Parathyroid adenoma (tissue), 2 donors: Measurements from ENCODE around the gene LIFR.
A peak's percentile ranks its signal among the peaks of the same experiment; 100 is the strongest.

Source experiments
- H2AFZ ChIP-seq: fragments of 300-600 bp; sonication (generic); one replicate; pipeline ENCODE4 v1.7.0; 2017; ENCODE audit warnings: antibody characterized with exemption, mild to moderate bottlenecking
- H3K27ac ChIP-seq: fragments of 300-600 bp; sonication (generic); one replicate; pipeline ENCODE4 v1.7.0; 2017
- H3K27me3 ChIP-seq: fragments of 300-600 bp; sonication (generic); one replicate; pipeline ENCODE4 v1.7.0; 2017; ENCODE audit warnings: low read length; ENCODE audit not compliant: control insufficient read depth, insufficient read depth
- H3K36me3 ChIP-seq: fragments of 300-600 bp; sonication (generic); one replicate; pipeline ENCODE4 v1.7.0; 2017; ENCODE audit warnings: low read length; ENCODE audit not compliant: control insufficient read depth, insufficient read depth
- H3K4me1 ChIP-seq: fragments of 300-600 bp; sonication (generic); one replicate; pipeline ENCODE4 v1.7.0; 2017; ENCODE audit warnings: control low read depth
- H3K4me2 ChIP-seq: fragments of 300-600 bp; sonication (generic); one replicate; pipeline ENCODE4 v1.7.0; 2017; ENCODE audit warnings: low read length
- H3K4me3 ChIP-seq: fragments of 300-600 bp; sonication (generic); one replicate; pipeline ENCODE4 v1.7.0; 2017; ENCODE audit warnings: low read depth, low read length
- H3K79me2 ChIP-seq: fragments of 300-600 bp; sonication (generic); one replicate; pipeline ENCODE4 v1.7.0; 2017; ENCODE audit warnings: control low read depth
- H3K9ac ChIP-seq: fragments of 300-600 bp; sonication (generic); one replicate; pipeline ENCODE4 v1.7.0; 2017; ENCODE audit warnings: mild to moderate bottlenecking
- H3K9me3 ChIP-seq: fragments of 300-600 bp; sonication (generic); one replicate; pipeline ENCODE4 v1.7.0; 2017; ENCODE audit warnings: low read length; ENCODE audit not compliant: control insufficient read depth
- TF ChIP-seq, protein P1 (sequence below): fragments of 300-600 bp; sonication (generic); IDR thresholded peaks from one replicate; pipeline ENCODE4 v1.7.0; 2017; ENCODE audit warnings: antibody characterized with exemption, mild to moderate bottlenecking
- donor health status: primary hyperparathyroidism.

Gene LIFR

DNA sequence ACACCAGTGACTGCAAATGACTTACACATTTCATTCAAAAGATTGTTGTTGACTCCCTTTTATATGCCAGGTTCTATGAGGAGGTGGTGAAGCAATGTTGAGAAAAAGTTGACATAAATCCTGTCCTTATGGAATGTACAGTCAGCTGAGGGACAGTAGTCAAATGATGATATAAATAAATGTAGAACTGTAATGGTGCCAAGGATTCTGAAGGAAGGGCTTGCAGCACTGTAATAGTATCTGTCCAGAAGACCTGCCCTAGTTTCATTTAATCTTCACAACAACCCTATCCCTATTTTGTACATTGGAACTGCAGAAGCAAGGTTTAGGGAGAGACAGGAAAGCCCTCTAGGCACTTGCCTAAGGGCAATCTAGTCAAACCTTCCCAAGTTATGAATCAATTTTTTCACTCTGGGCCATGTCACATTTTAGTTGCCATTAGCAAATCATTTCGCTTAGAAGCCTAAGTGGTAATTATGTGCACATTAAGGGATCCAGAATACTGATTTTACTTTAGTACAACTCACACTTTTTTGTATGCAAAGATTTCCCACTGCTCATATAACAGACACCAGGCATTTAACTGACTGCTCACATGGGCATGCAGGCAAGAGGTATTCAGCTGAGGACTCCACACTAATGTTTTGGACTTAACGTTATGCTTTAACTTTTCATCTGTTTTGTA, 34.5 kb upstream of the LIFR start:
- Histone ChIP-seq H3K79me2 (no peaks in the 10 kb centered on the region), H3K27ac (no peak overlapping the region), H3K4me1 (no peaks in the 10 kb centered on the region), H2AFZ (no peak overlapping the region), H3K9me3 (no peaks in the 10 kb centered on the region), H3K36me3 (no peaks in the 10 kb centered on the region), H3K9ac (no peak overlapping the region), H3K27me3 (no peaks in the 10 kb centered on the region), H3K4me2 (no peak overlapping the region), H3K4me3 (no peak overlapping the region)
- TF ChIP-seq, protein P1, sequence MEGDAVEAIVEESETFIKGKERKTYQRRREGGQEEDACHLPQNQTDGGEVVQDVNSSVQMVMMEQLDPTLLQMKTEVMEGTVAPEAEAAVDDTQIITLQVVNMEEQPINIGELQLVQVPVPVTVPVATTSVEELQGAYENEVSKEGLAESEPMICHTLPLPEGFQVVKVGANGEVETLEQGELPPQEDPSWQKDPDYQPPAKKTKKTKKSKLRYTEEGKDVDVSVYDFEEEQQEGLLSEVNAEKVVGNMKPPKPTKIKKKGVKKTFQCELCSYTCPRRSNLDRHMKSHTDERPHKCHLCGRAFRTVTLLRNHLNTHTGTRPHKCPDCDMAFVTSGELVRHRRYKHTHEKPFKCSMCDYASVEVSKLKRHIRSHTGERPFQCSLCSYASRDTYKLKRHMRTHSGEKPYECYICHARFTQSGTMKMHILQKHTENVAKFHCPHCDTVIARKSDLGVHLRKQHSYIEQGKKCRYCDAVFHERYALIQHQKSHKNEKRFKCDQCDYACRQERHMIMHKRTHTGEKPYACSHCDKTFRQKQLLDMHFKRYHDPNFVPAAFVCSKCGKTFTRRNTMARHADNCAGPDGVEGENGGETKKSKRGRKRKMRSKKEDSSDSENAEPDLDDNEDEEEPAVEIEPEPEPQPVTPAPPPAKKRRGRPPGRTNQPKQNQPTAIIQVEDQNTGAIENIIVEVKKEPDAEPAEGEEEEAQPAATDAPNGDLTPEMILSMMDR = no peak

DNA sequence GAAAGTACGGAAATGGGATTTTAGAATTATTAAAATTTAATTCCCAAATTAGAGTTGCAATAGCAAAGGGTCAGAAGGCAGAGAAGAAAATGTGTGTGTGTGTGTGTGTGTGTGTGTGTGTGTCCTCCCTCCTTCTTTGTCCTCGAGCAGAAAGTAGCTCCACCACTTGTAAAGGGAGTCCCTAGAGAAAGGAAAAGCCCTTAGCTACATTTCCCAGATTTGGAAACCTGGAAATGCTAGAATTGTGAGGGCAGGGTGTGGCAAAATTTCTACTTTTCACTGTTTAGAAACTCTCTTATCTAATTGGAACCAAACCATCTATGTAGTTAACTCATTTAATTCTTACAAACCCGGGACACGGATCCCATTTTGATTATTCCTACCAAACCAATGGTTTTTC, 33.2 kb upstream of the LIFR start:
- H3K9ac ChIP-seq = no peak overlapping the region
- H3K27ac ChIP-seq = peak overlapping the region; percentile 27

DNA sequence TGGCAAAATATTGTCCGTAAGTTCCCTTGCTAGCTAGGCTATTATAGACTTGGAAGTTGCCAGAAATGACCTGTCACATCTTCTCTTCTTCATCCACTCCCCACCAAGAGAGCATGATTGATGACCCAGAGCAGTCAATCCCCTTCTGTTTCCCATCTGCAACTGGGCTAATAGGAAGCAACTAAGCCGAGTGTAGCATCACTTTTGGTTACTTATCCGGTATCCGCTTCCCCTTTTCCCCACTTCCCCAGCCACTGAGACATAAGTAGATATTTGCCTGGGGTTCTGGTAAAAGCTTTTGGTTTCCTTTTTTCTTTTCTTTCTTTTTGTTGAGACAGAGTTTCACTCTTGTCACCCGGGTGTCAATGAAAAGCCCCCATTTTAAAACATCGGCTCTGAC, 29.4 kb upstream of the LIFR start:
- Histone ChIP-seq H3K9me3 (no peaks in the 10 kb centered on the region), H3K27me3 (no peaks in the 10 kb centered on the region), H2AFZ (no peak overlapping the region), H3K9ac (no peak overlapping the region), H3K36me3 (no peaks in the 10 kb centered on the region), H3K4me3 (no peak overlapping the region), H3K79me2 (no peaks in the 10 kb centered on the region), H3K4me1 (no peaks in the 10 kb centered on the region), H3K4me2 (no peak overlapping the region), H3K27ac (no peak overlapping the region)
- TF ChIP-seq, protein P1 = no peak

More for the DNA sequence above, 33.2 kb upstream of the LIFR start:
- H3K27me3 ChIP-seq = no peaks in the 10 kb centered on the region
- H3K4me2 ChIP-seq = no peak overlapping the region
- H2AFZ ChIP-seq = no peak overlapping the region
- no peaks in the 10 kb centered on the region for H3K9me3 ChIP-seq
- H3K4me1 ChIP-seq = no peaks in the 10 kb centered on the region
- no peaks in the 10 kb centered on the region for H3K36me3 ChIP-seq
- no peaks in the 10 kb centered on the region for H3K79me2 ChIP-seq
- TF ChIP-seq, protein P1 = no peak
- no peak overlapping the region for H3K4me3 ChIP-seq

DNA sequence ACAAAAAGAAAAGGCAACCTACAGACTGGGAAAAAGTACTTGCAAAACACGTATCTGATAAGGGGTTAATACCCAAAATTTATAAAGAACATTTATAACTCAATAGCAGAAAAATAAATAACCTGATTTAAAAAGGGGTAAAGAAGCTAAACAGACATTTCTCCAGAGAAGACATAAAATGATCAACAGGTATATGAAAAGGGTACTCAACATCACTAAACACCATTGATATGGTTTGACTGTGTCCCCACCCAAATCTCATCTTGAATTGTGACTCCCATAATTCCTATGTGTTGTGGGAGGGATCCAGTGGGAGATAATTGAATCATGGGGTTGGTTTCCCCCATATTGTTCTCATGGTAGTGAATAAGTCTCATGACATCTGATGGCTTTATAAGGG, 27.1 kb upstream of the LIFR start:
- Histone ChIP-seq H3K79me2 (no peaks in the 10 kb centered on the region), H3K9ac (no peak overlapping the region), H3K4me3 (no peak overlapping the region), H3K4me2 (no peak overlapping the region), H2AFZ (no peak overlapping the region), H3K27ac (no peak overlapping the region), H3K36me3 (no peaks in the 10 kb centered on the region), H3K27me3 (no peaks in the 10 kb centered on the region), H3K9me3 (no peaks in the 10 kb centered on the region), H3K4me1 (no peaks in the 10 kb centered on the region)
- TF ChIP-seq, protein P1 = no peak

DNA sequence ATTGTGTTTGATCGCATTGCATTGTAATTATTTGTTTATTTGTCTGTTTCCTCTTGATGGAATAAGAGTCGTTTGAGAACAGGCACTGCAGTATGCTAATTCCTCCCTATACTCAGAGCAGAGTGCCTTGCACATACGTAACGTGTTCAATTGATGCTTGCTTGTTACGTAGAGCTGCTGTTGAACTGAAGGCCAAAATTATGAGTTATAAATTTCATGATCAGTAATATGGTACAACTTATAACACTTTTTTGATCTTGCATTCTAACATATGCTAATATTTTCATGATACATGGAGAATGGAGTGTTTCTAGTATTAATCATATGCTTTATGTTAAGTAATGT, 26.5 kb upstream of the LIFR start:
- no peak overlapping the region for H2AFZ ChIP-seq
- H3K27me3 ChIP-seq = no peaks in the 10 kb centered on the region
- no peak overlapping the region for H3K4me2 ChIP-seq
- H3K36me3 ChIP-seq = no peaks in the 10 kb centered on the region
- no peak overlapping the region for H3K27ac ChIP-seq
- no peaks in the 10 kb centered on the region for H3K4me1 ChIP-seq
- H3K4me3 ChIP-seq = no peak overlapping the region
- no peaks in the 10 kb centered on the region for H3K9me3 ChIP-seq
- TF ChIP-seq, protein P1 = no peak
- no peaks in the 10 kb centered on the region for H3K79me2 ChIP-seq
- no peak overlapping the region for H3K9ac ChIP-seq
